Activated CD8-positive, alpha-beta T cell treated with anti-CD3 and anti-CD28 coated beads for 36 hours (primary cell): ENCODE measurements around the gene CWH43. TPM values are rescaled to one million over a fixed set of nuclear protein-coding genes. Genes with fewer than 3 reads are reported as not detected.

Source experiments
- ATAC-seq: fragments of 200-7000 bp; cut with Tn5 transposase; one replicate; pipeline ENCODE4 v1.10.0; 2021; ENCODE audit warnings: mild to moderate bottlenecking, moderate library complexity
- CTCF ChIA-PET: fragments of 350-600 bp; sonication (Branson Sonifier 250); formaldehyde crosslinking; loops from one replicate; lab custom pipeline; 2021; ENCODE audit warnings: antibody characterized with exemption; lab: Charles Lee
- POLR2A ChIA-PET: fragments of 350-600 bp; sonication (Branson Sonifier 250); formaldehyde crosslinking; loops from one replicate; lab custom pipeline; 2021; ENCODE audit warnings: antibody characterized with exemption; lab: Charles Lee
- DNase-seq: peaks from one replicate; pipeline ENCODE4 v3.0.0-alpha.2; 2020
- H3K27ac Mint-ChIP-seq: one replicate; pipeline ENCODE4 v1.8.0; 2021; ENCODE audit warnings: mild to moderate bottlenecking, mixed read lengths
- H3K27me3 Mint-ChIP-seq: one replicate; pipeline ENCODE4 v1.8.0; 2021; ENCODE audit warnings: mixed read lengths
- H3K36me3 Mint-ChIP-seq: one replicate; pipeline ENCODE4 v1.8.0; 2021; ENCODE audit warnings: low read depth, mixed read lengths
- H3K4me1 Mint-ChIP-seq: one replicate; pipeline ENCODE4 v1.8.0; 2021; ENCODE audit warnings: low read depth, mixed read lengths
- H3K4me3 Mint-ChIP-seq: one replicate; pipeline ENCODE4 v1.8.0; 2021; ENCODE audit warnings: mild to moderate bottlenecking, moderate library complexity, mixed read lengths
- H3K9me3 Mint-ChIP-seq: one replicate; pipeline ENCODE4 v1.8.0; 2021; ENCODE audit warnings: mixed read lengths
- CTCF ChIP-seq: fragments of 200-600 bp; IDR thresholded peaks from one replicate; pipeline ENCODE4 v1.8.0; 2022; ENCODE audit warnings: antibody characterized with exemption, mild to moderate bottlenecking
- intact Hi-C: fragments of 100-400 bp; cut with micrococcal nuclease; formaldehyde crosslinking; loops from one replicate; pipeline ENCODE4 v1.10.0; 2022
- total RNA-seq, 2 experiments: library from RNA; stranded (reverse); gene quantifications; one replicate each; pipeline ENCODE4 v1.2.3, GENCODE V29; 2021

The CWH43 gene
- total RNA-seq, 2 experiments from 2014 or later, result not detected

- DNase-seq (no peak), ATAC-seq (no peak)
- intact Hi-C loops, result no loop called here
- Mint-ChIP-seq H3K4me1 (no peaks in the 10 kb centered on the region), H3K36me3 (no peaks in the 10 kb centered on the region), H3K4me3 (no peak overlapping the region), H3K27ac (no peak overlapping the region), H3K27me3 (peaks cover 13% of the 10 kb centered on the region), H3K9me3 (no peaks in the 10 kb centered on the region)
- CTCF ChIA-PET, result interaction anchor here (1.3 kb wide), 1 partner anchor 8 kb away, joined by 3 read pairs; no protein-coding TSS in a partner anchor
- no peak for TF ChIP-seq CTCF
- POLR2A ChIA-PET, result no interaction called here
Observed at GRCh38 chr4:48998440-48998839, 12.4 kb downstream of the CWH43 start.

GRCh38 chr4:49000806-49001205 is 14.7 kb downstream of the CWH43 start:
- TF ChIP-seq CTCF, result no peak
- no peaks in the 10 kb centered on the region for H3K9me3 Mint-ChIP-seq

GRCh38 chr4:49002931-49003330 is 16.9 kb downstream of the CWH43 start:
- Mint-ChIP-seq H3K27ac (no peak overlapping the region), H3K4me1 (no peaks in the 10 kb centered on the region), H3K9me3 (no peaks in the 10 kb centered on the region), H3K27me3 (peaks cover 7% of the 10 kb centered on the region), H3K36me3 (no peaks in the 10 kb centered on the region), H3K4me3 (no peak overlapping the region)
- ATAC-seq (no peak), DNase-seq (no peak)
- no peak for TF ChIP-seq CTCF
- CTCF ChIA-PET, result no interaction called here
- POLR2A ChIA-PET, result no interaction called here
- intact Hi-C loops, result no loop called here

More at GRCh38 chr4:49000806-49001205, 14.7 kb downstream of the CWH43 start:
- H3K4me3 Mint-ChIP-seq, result no peak overlapping the region
- peaks cover 8% of the 10 kb centered on the region for H3K27me3 Mint-ChIP-seq
- ChIA-PET CTCF (no interaction called here), POLR2A (no interaction called here)
- no peak overlapping the region for H3K27ac Mint-ChIP-seq
- H3K4me1 Mint-ChIP-seq, result no peaks in the 10 kb centered on the region
- intact Hi-C loops, result no loop called here
- DNase-seq, result no peak
- H3K36me3 Mint-ChIP-seq, result no peaks in the 10 kb centered on the region
- no peak for ATAC-seq

- CTCF ChIA-PET, result no interaction called here
Observed at GRCh38 chr4:49018718-49019295, 32.7 kb downstream of the CWH43 start.

More at GRCh38 chr4:49018718-49019295, 32.7 kb downstream of the CWH43 start:
- Mint-ChIP-seq H3K4me1 (no peaks in the 10 kb centered on the region), H3K4me3 (no peak overlapping the region), H3K9me3 (peaks cover under 1% of the 10 kb centered on the region), H3K27me3 (peaks cover 7% of the 10 kb centered on the region), H3K27ac (no peak overlapping the region), H3K36me3 (no peaks in the 10 kb centered on the region)
- POLR2A ChIA-PET, result no interaction called here
- intact Hi-C loops, result no loop called here
- no peak for TF ChIP-seq CTCF
- ATAC-seq (no peak), DNase-seq (no peak)
